Panc1 (cell line): ENCODE measurements around the gene CGN. TPM values are rescaled to one million over a fixed set of nuclear protein-coding genes. Genes with fewer than 3 reads are reported as not detected.
A peak's percentile ranks its signal among the peaks of the same experiment; 100 is the strongest.

ENCODE experiments used
- ATAC-seq: fragments of 200-7000 bp; cut with Tn5 transposase; 2 replicates; pipeline ENCODE4 v1.9.1; 2020; ENCODE audit warnings: mild to moderate bottlenecking, moderate library complexity
- BruUV-seq: library from RNA; stranded (reverse); fragments of 400-500 nt; replicated peaks from 2 replicates; lab custom pipeline; 2021; lab: Mats Ljungman, UMichigan
- CTCF ChIA-PET: fragments of 300-600 bp; sonication (Branson Sonifier 250); formaldehyde crosslinking; loops from one replicate; lab custom pipeline; 2022; ENCODE audit warnings: antibody characterized with exemption; lab: Charles Lee
- POLR2A ChIA-PET: fragments of 300-600 bp; sonication (Branson Sonifier 250); formaldehyde crosslinking; loops from one replicate; lab custom pipeline; 2022; ENCODE audit warnings: antibody characterized with exemption; lab: Charles Lee
- DNase-seq: peaks from one replicate; pipeline ENCODE4 v3.0.0-alpha.2; 2010; ENCODE audit warnings: low read depth, low spot score
- H3K27ac ChIP-seq: 2 replicates; pipeline ENCODE4 v1.5.1; 2011; ENCODE audit warnings: mild to moderate bottlenecking, low read length, inconsistent platforms
- H3K27me3 ChIP-seq: fragments of 200-500 bp; sonication (Bioruptor generic); 2 replicates; pipeline ENCODE4 v1.6.0; 2014; ENCODE audit warnings: low read length, inconsistent platforms; ENCODE audit not compliant: control insufficient read depth, insufficient read depth
- H3K36me3 ChIP-seq: fragments of 200-500 bp; sonication (Bioruptor generic); 2 replicates; pipeline ENCODE4 v1.5.1; 2014; ENCODE audit warnings: inconsistent platforms, mild to moderate bottlenecking, low read length, moderate library complexity; ENCODE audit not compliant: control insufficient read depth, insufficient read depth
- H3K4me1 ChIP-seq: 2 replicates; pipeline ENCODE4 v1.5.1; 2011; ENCODE audit warnings: inconsistent platforms, mild to moderate bottlenecking, low read length, moderate library complexity; ENCODE audit not compliant: control insufficient read depth, insufficient read depth
- H3K4me3 ChIP-seq, 2 experiments: 2 replicates each; pipeline ENCODE4 v1.5.1; 2011 to 2012; ENCODE audit warnings: low read depth in 2 of 2, low read length in 2 of 2, mild to moderate bottlenecking in 2 of 2, inconsistent platforms in 1 of 2, moderate library complexity in 1 of 2
- H3K9me3 ChIP-seq: fragments of 200-500 bp; sonication (Bioruptor generic); 2 replicates; pipeline ENCODE4 v1.5.1; 2014; ENCODE audit warnings: low read depth, mild to moderate bottlenecking, inconsistent platforms, low read length, moderate library complexity; ENCODE audit not compliant: control insufficient read depth, insufficient read depth
- CTCF ChIP-seq: fragments of 450-650 bp; IDR thresholded peaks from 2 replicates; pipeline ENCODE4 v1.5.1; 2017; ENCODE audit warnings: mild to moderate bottlenecking
- POLR2AphosphoS5 ChIP-seq: IDR thresholded peaks from 2 replicates; pipeline ENCODE4 v1.6.1; 2012; ENCODE audit warnings: mild to moderate bottlenecking, low read depth, low read length, moderate library complexity
- REST ChIP-seq, 2 experiments: IDR thresholded peaks; 2 replicates each; pipeline ENCODE4 v1.6.1; 2011 to 2012; ENCODE audit warnings: low read depth in 2 of 2, control low read depth in 1 of 2, low read length in 1 of 2, mild to moderate bottlenecking in 1 of 2, moderate library complexity in 1 of 2; ENCODE audit not compliant: insufficient read depth in 1 of 2
- SIN3A ChIP-seq: IDR thresholded peaks from 2 replicates; pipeline ENCODE4 v1.6.1; 2012; ENCODE audit warnings: low read depth, mild to moderate bottlenecking, low read length, moderate library complexity, borderline replicate concordance; ENCODE audit not compliant: insufficient read depth
- TCF7L2 ChIP-seq: IDR thresholded peaks from 2 replicates; pipeline ENCODE4 v1.6.1; 2011; ENCODE audit warnings: mild to moderate bottlenecking, low read depth, low read length, inconsistent platforms
- in situ Hi-C: cut with HindIII; loops from 2 replicates; pipeline ENCODE4 v1.10.0; 2016; ENCODE audit warnings: low sequenced_read_pairs, low pct_unique_long_range_greater_than_20kb
- intact Hi-C: fragments of 100-400 bp; cut with micrococcal nuclease; formaldehyde crosslinking; loops from one replicate; pipeline ENCODE4 v1.10.0; 2022; ENCODE audit not compliant: unreplicated experiment
- total RNA-seq: library from RNA; stranded (reverse); gene quantifications from one replicate; pipeline ENCODE4 v1.2.1, GENCODE V29; 2021; ENCODE audit not compliant: unreplicated experiment

The CGN gene
- total RNA-seq, 1 experiment from 2014 or later = 10.2 TPM

GRCh38 chr1:151494741-151495281 lies 16.4 kb upstream of the CGN start:
- in situ Hi-C loops = no loop called here
- no peaks in the 10 kb centered on the region for H3K36me3 ChIP-seq
- H3K9me3 ChIP-seq = no peaks in the 10 kb centered on the region
- ATAC-seq (peak; percentile 84), DNase-seq (peak; percentile 61)
- intact Hi-C loops = no loop called here
- POLR2A ChIA-PET = interaction anchor here (1.2 kb wide), 1 partner anchor 19 kb away, joined by 10 read pairs; no protein-coding TSS in a partner anchor
- TF ChIP-seq SIN3A (no peak), REST (IDR thresholded peaks at IDR 0.05; ENCODE audit: insufficient read depth in 1 of 2, low read depth in 2 of 2, low read length in 1 of 2) (no peak), CTCF (no peak), TCF7L2 (no peak), POLR2AphosphoS5 (no peak)
- no peak overlapping the region for H3K4me3 ChIP-seq
- CTCF ChIA-PET = no interaction called here
- peaks cover 11% of the 10 kb centered on the region; the same call in 1 of the 2 replicates for H3K4me1 ChIP-seq
- H3K27ac ChIP-seq = no peak overlapping the region
- H3K27me3 ChIP-seq = no peaks in the 10 kb centered on the region
- BruUV-seq = no TSS peak

- CTCF ChIA-PET = no interaction called here
Observed at GRCh38 chr1:151495316-151495715, 15.9 kb upstream of the CGN start.

More at GRCh38 chr1:151495316-151495715, 15.9 kb upstream of the CGN start:
- in situ Hi-C loops = no loop called here
- H3K4me3 ChIP-seq = no peak overlapping the region
- TF ChIP-seq CTCF (no peak), SIN3A (no peak), TCF7L2 (no peak), REST (IDR thresholded peaks at IDR 0.05; ENCODE audit: insufficient read depth in 1 of 2, low read depth in 2 of 2, low read length in 1 of 2) (no peak), POLR2AphosphoS5 (no peak)
- H3K27me3 ChIP-seq = no peaks in the 10 kb centered on the region
- ATAC-seq (no peak), DNase-seq (no peak)
- H3K9me3 ChIP-seq = no peaks in the 10 kb centered on the region
- POLR2A ChIA-PET = interaction anchor here (1.2 kb wide), 1 partner anchor 20 kb away, joined by 10 read pairs; no protein-coding TSS in a partner anchor
- H3K4me1 ChIP-seq = peaks cover 11% of the 10 kb centered on the region; the same call in 1 of the 2 replicates
- H3K27ac ChIP-seq = no peak overlapping the region
- no TSS peak for BruUV-seq
- H3K36me3 ChIP-seq = no peaks in the 10 kb centered on the region
- intact Hi-C loops = no loop called here
